Measurements from ENCODE around the gene ROBO2.
"Not testable (repeated sequence)": the region's sequence is repeated elsewhere in the genome, so short reads cannot be mapped to it uniquely, and the experiment has no call there.

Gene ROBO2

GRCh38 chr3:77394046-77394445, 354.1 kb downstream of the ROBO2 start:
- Mint-ChIP-seq H3K36me3 (ENCODE audit: insufficient read depth) (no peaks in the 10 kb centered on the region), H3K4me1 (no peaks in the 10 kb centered on the region), H3K27me3 (no peaks in the 10 kb centered on the region), H3K9me3 (peaks cover 12% of the 10 kb centered on the region), H3K27ac (ENCODE audit: low read depth) (no peak overlapping the region), H3K4me3 (no peak overlapping the region)
- DNase-seq (ENCODE audit: low spot score in 2 of 2) (no peak), ATAC-seq (replicated peaks; ENCODE audit: extremely low read depth, poor library complexity, severe bottlenecking) (no peak)

GRCh38 chr3:77404871-77405270, 365.0 kb downstream of the ROBO2 start:
- DNase-seq (ENCODE audit: low spot score in 2 of 2), result no peak
- no peaks in the 10 kb centered on the region for H3K36me3 Mint-ChIP-seq (ENCODE audit: insufficient read depth)
- no peaks in the 10 kb centered on the region for H3K4me1 Mint-ChIP-seq
- no peak overlapping the region for H3K27ac Mint-ChIP-seq (ENCODE audit: low read depth)
- ATAC-seq (replicated peaks; ENCODE audit: extremely low read depth, poor library complexity, severe bottlenecking), result no peak
- H3K9me3 Mint-ChIP-seq, result peaks cover 5% of the 10 kb centered on the region
- H3K27me3 Mint-ChIP-seq, result no peaks in the 10 kb centered on the region
- H3K4me3 Mint-ChIP-seq, result no peak overlapping the region

GRCh38 chr3:77407441-77407840, 367.5 kb downstream of the ROBO2 start:
- no peak overlapping the region for H3K27ac Mint-ChIP-seq (ENCODE audit: low read depth)
- no peak for DNase-seq (ENCODE audit: low spot score in 2 of 2)
- ATAC-seq (replicated peaks; ENCODE audit: extremely low read depth, poor library complexity, severe bottlenecking), result no peak
- H3K36me3 Mint-ChIP-seq (ENCODE audit: insufficient read depth), result no peaks in the 10 kb centered on the region
- no peaks in the 10 kb centered on the region for H3K27me3 Mint-ChIP-seq
- peaks cover 8% of the 10 kb centered on the region for H3K9me3 Mint-ChIP-seq
- no peak overlapping the region for H3K4me3 Mint-ChIP-seq
- H3K4me1 Mint-ChIP-seq, result no peaks in the 10 kb centered on the region

DNA sequence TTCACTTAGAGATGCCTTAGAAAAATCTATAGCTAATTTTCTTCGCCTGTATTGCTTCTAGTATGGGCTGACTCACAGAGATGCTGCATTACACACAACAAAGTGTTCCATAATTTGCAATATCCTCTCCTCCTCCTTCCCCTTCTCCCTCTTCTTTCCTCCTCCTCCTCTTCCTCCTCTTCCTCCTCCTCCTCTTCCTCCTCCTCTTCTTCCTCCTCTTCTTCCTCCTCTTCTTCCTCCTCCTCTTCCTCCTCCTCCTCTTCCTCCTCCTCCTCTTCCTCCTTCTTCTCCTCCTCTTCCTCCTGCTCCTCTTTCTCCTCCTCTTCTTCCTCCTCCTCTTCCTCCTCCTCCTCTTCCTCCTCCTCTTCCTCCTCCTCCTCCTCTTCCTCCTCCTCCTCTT, 370.4 kb downstream of the ROBO2 start:
- not testable (repeated sequence) for H3K27me3 Mint-ChIP-seq; ATAC-seq (replicated peaks; ENCODE audit: extremely low read depth, poor library complexity, severe bottlenecking); H3K36me3 Mint-ChIP-seq (ENCODE audit: insufficient read depth); H3K4me3 Mint-ChIP-seq; H3K4me1 Mint-ChIP-seq; H3K27ac Mint-ChIP-seq (ENCODE audit: low read depth); DNase-seq (ENCODE audit: low spot score in 2 of 2)
- peaks cover 33% of the 10 kb centered on the region for H3K9me3 Mint-ChIP-seq

DNA sequence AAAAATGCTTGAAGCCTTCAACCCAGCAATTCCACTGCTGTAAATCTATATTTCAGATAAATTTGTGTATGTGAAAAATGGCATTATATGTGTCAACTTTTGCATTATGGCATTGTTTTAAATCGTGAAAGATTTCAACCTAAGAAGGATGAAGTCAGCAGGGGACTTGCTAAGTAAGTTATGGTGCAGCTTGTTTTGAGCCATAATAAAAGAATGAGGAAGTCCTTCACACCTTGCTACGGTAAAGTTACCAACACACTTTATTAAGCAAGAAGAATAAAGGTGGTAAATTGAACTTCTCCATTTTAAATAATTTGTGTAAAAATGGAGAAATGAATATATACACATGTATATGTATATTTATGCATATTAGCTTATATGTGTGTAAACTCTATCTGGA, 371.4 kb downstream of the ROBO2 start:
- H3K4me3 Mint-ChIP-seq, result no peak overlapping the region
- H3K4me1 Mint-ChIP-seq, result no peaks in the 10 kb centered on the region
- H3K27me3 Mint-ChIP-seq, result no peaks in the 10 kb centered on the region
- no peak overlapping the region for H3K27ac Mint-ChIP-seq (ENCODE audit: low read depth)
- no peak for ATAC-seq (replicated peaks; ENCODE audit: extremely low read depth, poor library complexity, severe bottlenecking)
- H3K9me3 Mint-ChIP-seq, result peaks cover 29% of the 10 kb centered on the region
- no peaks in the 10 kb centered on the region for H3K36me3 Mint-ChIP-seq (ENCODE audit: insufficient read depth)
- DNase-seq (ENCODE audit: low spot score in 2 of 2), result no peak

GRCh38 chr3:77412021-77412438, 372.1 kb downstream of the ROBO2 start:
- Mint-ChIP-seq H3K4me3 (no peak overlapping the region), H3K36me3 (ENCODE audit: insufficient read depth) (no peaks in the 10 kb centered on the region)
- no peak for DNase-seq (ENCODE audit: low spot score in 2 of 2)

GRCh38 chr3:77412584-77412983, 372.7 kb downstream of the ROBO2 start:
- ATAC-seq (replicated peaks; ENCODE audit: extremely low read depth, poor library complexity, severe bottlenecking) (no peak), DNase-seq (ENCODE audit: low spot score in 2 of 2) (no peak)
- Mint-ChIP-seq H3K27ac (ENCODE audit: low read depth) (no peak overlapping the region), H3K27me3 (no peaks in the 10 kb centered on the region), H3K9me3 (peaks cover 29% of the 10 kb centered on the region), H3K4me1 (no peaks in the 10 kb centered on the region), H3K4me3 (no peak overlapping the region), H3K36me3 (ENCODE audit: insufficient read depth) (no peaks in the 10 kb centered on the region)

More at GRCh38 chr3:77412021-77412438, 372.1 kb downstream of the ROBO2 start:
- Mint-ChIP-seq H3K27me3 (no peaks in the 10 kb centered on the region), H3K9me3 (peaks cover 29% of the 10 kb centered on the region), H3K4me1 (no peaks in the 10 kb centered on the region), H3K27ac (ENCODE audit: low read depth) (no peak overlapping the region)
- ATAC-seq (replicated peaks; ENCODE audit: extremely low read depth, poor library complexity, severe bottlenecking), result no peak

GRCh38 chr3:77414881-77415280, 375.0 kb downstream of the ROBO2 start:
- peaks cover 34% of the 10 kb centered on the region for H3K9me3 Mint-ChIP-seq
- no peak for DNase-seq (ENCODE audit: low spot score in 2 of 2)
- H3K27me3 Mint-ChIP-seq, result no peaks in the 10 kb centered on the region
- no peaks in the 10 kb centered on the region for H3K36me3 Mint-ChIP-seq (ENCODE audit: insufficient read depth)
- ATAC-seq (replicated peaks; ENCODE audit: extremely low read depth, poor library complexity, severe bottlenecking), result no peak
- no peak overlapping the region for H3K4me3 Mint-ChIP-seq
- no peaks in the 10 kb centered on the region for H3K4me1 Mint-ChIP-seq
- no peak overlapping the region for H3K27ac Mint-ChIP-seq (ENCODE audit: low read depth)

DNA sequence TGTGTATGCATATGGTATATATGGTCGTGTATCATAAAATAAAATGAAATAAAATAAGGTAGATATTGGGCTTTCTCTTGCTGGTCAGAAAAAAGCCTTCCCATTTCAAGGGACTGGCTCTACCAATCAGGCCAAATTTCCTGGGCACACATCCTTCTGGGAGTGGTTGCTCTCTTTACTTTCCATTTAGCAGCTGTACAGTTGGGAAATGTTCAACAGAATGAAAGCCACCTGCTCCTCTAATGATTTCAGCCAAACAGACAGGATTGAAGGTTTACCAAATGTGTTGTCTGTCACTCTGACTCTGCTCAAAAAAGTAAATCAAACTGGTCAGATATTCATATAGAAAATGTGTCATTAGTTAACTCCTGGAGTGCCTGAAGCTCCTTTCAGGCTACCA, 380.4 kb downstream of the ROBO2 start:
- H3K4me3 Mint-ChIP-seq, result no peak overlapping the region
- DNase-seq (ENCODE audit: low spot score in 2 of 2), result no peak
- no peaks in the 10 kb centered on the region for H3K27me3 Mint-ChIP-seq
- H3K36me3 Mint-ChIP-seq (ENCODE audit: insufficient read depth), result no peaks in the 10 kb centered on the region
- no peaks in the 10 kb centered on the region for H3K4me1 Mint-ChIP-seq
- H3K9me3 Mint-ChIP-seq, result peaks cover 10% of the 10 kb centered on the region
- no peak overlapping the region for H3K27ac Mint-ChIP-seq (ENCODE audit: low read depth)
- no peak for ATAC-seq (replicated peaks; ENCODE audit: extremely low read depth, poor library complexity, severe bottlenecking)

- no peak for ATAC-seq (replicated peaks; ENCODE audit: extremely low read depth, poor library complexity, severe bottlenecking)
- H3K4me3 Mint-ChIP-seq, result no peak overlapping the region
- no peak overlapping the region for H3K27ac Mint-ChIP-seq (ENCODE audit: low read depth)
- no peaks in the 10 kb centered on the region for H3K36me3 Mint-ChIP-seq (ENCODE audit: insufficient read depth)
- no peak for DNase-seq (ENCODE audit: low spot score in 2 of 2)
- H3K9me3 Mint-ChIP-seq, result peaks cover 17% of the 10 kb centered on the region
- H3K4me1 Mint-ChIP-seq, result no peaks in the 10 kb centered on the region
- H3K27me3 Mint-ChIP-seq, result no peaks in the 10 kb centered on the region
Observed at GRCh38 chr3:77421916-77422315, 382.0 kb downstream of the ROBO2 start.

- ATAC-seq (replicated peaks; ENCODE audit: extremely low read depth, poor library complexity, severe bottlenecking) (no peak), DNase-seq (ENCODE audit: low spot score in 2 of 2) (no peak)
- Mint-ChIP-seq H3K27me3 (no peaks in the 10 kb centered on the region), H3K36me3 (ENCODE audit: insufficient read depth) (no peaks in the 10 kb centered on the region), H3K4me3 (no peak overlapping the region), H3K27ac (ENCODE audit: low read depth) (no peak overlapping the region), H3K9me3 (peaks cover 25% of the 10 kb centered on the region), H3K4me1 (no peaks in the 10 kb centered on the region)
Observed at GRCh38 chr3:77426531-77426930, 386.6 kb downstream of the ROBO2 start.

GRCh38 chr3:77427528-77427927, 387.6 kb downstream of the ROBO2 start:
- ATAC-seq (replicated peaks; ENCODE audit: extremely low read depth, poor library complexity, severe bottlenecking), result no peak
- H3K9me3 Mint-ChIP-seq, result peaks cover 25% of the 10 kb centered on the region

DNA sequence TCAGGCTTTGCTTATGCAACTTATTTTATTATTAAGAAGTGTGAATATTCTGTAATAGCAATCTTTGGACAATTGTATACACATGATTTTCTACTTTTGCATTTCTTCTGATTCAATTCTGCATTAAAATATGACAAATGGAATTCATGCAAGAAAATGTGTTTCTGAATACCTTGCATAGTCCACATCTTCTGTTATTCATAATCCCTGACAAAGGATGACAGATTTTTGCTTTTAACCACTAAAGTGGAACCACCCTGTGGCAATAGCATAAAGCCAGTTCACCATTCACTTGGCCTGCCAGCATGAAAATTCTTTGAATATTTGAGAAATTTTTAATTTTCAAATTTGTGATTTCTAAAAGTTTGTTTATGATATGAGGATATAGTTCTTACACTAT, 397.0 kb downstream of the ROBO2 start:
- Mint-ChIP-seq H3K4me3 (no peak overlapping the region), H3K27me3 (no peaks in the 10 kb centered on the region), H3K27ac (ENCODE audit: low read depth) (no peak overlapping the region), H3K9me3 (peaks cover 28% of the 10 kb centered on the region), H3K4me1 (no peaks in the 10 kb centered on the region), H3K36me3 (ENCODE audit: insufficient read depth) (peaks cover 3% of the 10 kb centered on the region)
- no peak for ATAC-seq (replicated peaks; ENCODE audit: extremely low read depth, poor library complexity, severe bottlenecking)
- DNase-seq (ENCODE audit: low spot score in 2 of 2), result no peak

More at GRCh38 chr3:77427528-77427927, 387.6 kb downstream of the ROBO2 start:
- Mint-ChIP-seq H3K36me3 (ENCODE audit: insufficient read depth) (no peaks in the 10 kb centered on the region), H3K4me1 (no peaks in the 10 kb centered on the region), H3K4me3 (no peak overlapping the region), H3K27ac (ENCODE audit: low read depth) (no peak overlapping the region), H3K27me3 (no peaks in the 10 kb centered on the region)
- no peak for DNase-seq (ENCODE audit: low spot score in 2 of 2)

GRCh38 chr3:77446084-77446483, 406.2 kb downstream of the ROBO2 start:
- Mint-ChIP-seq H3K27me3 (no peaks in the 10 kb centered on the region), H3K9me3 (peaks cover 6% of the 10 kb centered on the region), H3K36me3 (ENCODE audit: insufficient read depth) (no peaks in the 10 kb centered on the region), H3K4me3 (no peak overlapping the region), H3K27ac (ENCODE audit: low read depth) (no peak overlapping the region), H3K4me1 (no peaks in the 10 kb centered on the region)
- DNase-seq (ENCODE audit: low spot score in 2 of 2) (no peak), ATAC-seq (replicated peaks; ENCODE audit: extremely low read depth, poor library complexity, severe bottlenecking) (no peak)
